Tibial nerve (tissue), 3 donors: ENCODE results near the gene ZNF660.

ENCODE experiments used
- POLR2A ChIP-seq, 2 donors: fragments of 450-650 bp; IDR thresholded peaks; one replicate each; pipeline ENCODE4 v1.6.1; 2017; ENCODE audit warnings: antibody characterized with exemption in 2 of 2, mild to moderate bottlenecking in 2 of 2, moderate library complexity in 2 of 2
- TF ChIP-seq, protein P1 (sequence below), 5 experiments: fragments of 200-600 bp in 3 of 5; fragments of 450-650 bp in 2 of 5; sonication (generic) in 3 of 5; IDR thresholded peaks; one replicate each; pipeline ENCODE4 v1.5.1; 2016 to 2019; ENCODE audit warnings: antibody characterized with exemption in 5 of 5, mild to moderate bottlenecking in 3 of 5, moderate library complexity in 2 of 5

DNA sequence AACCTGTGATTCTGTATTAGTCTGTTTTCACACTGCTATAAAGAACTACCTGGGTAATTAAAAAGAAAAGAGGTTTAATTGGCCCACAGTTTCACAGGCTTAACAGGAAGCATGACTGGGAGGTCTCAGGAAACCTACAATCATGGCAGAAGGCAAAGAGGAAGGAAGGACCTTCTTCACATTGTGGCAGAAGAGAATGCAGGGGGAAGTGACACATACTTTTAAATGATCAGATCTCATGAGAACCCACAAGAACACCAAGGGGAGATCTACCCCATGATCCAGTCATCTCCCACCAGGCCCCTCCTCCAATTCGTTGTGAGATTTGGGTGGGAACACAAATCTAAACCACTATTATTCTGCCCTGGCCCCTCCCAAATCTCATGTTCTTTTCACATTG, 23.7 kb upstream of the ZNF660 start:
- TF ChIP-seq, protein P1, sequence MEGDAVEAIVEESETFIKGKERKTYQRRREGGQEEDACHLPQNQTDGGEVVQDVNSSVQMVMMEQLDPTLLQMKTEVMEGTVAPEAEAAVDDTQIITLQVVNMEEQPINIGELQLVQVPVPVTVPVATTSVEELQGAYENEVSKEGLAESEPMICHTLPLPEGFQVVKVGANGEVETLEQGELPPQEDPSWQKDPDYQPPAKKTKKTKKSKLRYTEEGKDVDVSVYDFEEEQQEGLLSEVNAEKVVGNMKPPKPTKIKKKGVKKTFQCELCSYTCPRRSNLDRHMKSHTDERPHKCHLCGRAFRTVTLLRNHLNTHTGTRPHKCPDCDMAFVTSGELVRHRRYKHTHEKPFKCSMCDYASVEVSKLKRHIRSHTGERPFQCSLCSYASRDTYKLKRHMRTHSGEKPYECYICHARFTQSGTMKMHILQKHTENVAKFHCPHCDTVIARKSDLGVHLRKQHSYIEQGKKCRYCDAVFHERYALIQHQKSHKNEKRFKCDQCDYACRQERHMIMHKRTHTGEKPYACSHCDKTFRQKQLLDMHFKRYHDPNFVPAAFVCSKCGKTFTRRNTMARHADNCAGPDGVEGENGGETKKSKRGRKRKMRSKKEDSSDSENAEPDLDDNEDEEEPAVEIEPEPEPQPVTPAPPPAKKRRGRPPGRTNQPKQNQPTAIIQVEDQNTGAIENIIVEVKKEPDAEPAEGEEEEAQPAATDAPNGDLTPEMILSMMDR (IDR thresholded peaks at IDR 0.05): no peak
- no peak for TF ChIP-seq POLR2A (IDR thresholded peaks at IDR 0.05)
